ENCODE measurements around the gene BZW2.

The BZW2 gene

GRCh38 chr7:16753932-16754855, 108.2 kb downstream of the BZW2 start:
- no peak for DNase-seq (ENCODE audit: low spot score)

GRCh38 chr7:16754856-16755317, 108.9 kb downstream of the BZW2 start:
- DNase-seq (ENCODE audit: low spot score), result no peak

- no peak for DNase-seq (ENCODE audit: low spot score)
These were observed 109.4 kb downstream of the BZW2 start for GRCh38 chr7:16755397-16755796.

Measured in kidney capillary endothelial cell (primary cell).